Stimulated activated CD4-positive, alpha-beta T cell treated with anti-CD3 and anti-CD28 coated beads, Interleukin-12 subunit alpha, Interleukin-12 subunit beta, amount 100 ng/mL, for 48 hours (primary cell): ENCODE measurements around the gene SBF2.
A peak's percentile ranks its signal among the peaks of the same experiment; 100 is the strongest.

Experiments
- DNase-seq, 3 donors: peaks; one replicate each; pipeline ENCODE4 v3.0.0-alpha.2; 2020; ENCODE audit warnings: low read depth in 2 of 3, low spot score in 1 of 3

Gene SBF2

DNA sequence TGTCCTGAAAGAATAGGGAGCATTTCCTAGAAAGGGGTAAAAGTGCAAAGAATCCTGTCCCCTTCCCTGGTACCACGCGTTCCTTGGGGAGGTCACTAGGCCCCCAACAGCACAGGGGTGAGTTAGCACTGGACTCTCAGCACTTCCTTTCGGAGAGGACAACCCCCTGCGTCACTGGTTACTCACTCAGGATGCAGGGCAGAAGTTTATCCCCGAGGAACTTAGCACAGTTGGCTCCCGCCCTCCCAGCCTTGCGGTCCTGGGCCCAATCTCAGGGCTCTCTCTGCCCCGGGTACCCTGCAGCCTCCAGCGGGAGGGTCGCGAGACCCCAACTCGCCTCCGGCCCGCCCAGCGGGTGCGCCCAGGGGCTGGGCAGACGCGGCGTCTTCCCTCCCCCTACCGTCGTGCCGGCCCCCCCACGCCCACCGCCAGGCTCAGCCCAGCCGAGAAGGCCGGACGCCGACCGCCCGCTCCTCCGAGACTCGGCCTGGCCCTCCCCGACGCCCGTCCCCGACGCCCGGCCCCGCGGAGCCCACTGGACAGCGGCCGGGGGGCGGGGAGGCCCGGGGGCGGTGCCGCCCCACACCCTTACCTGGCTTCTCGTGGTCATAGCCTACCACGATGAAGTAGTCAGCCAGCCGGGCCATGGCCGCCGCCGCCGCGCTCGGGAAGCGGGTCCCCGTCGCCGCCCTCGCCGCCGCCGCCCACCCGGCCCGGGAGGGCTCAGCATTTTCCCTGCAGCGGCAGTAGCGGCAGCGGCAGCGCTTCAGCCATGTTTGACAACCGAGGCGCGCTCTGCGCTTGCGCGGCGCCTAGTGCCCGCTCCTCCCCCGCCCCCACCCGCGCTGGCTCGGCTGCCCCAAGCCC, at the start of gene SBF2:
Gene SBF2 (minus strand): TSS at position 797 of the 867 bp plus-strand sequence. CDS start 150 bp downstream, at position 647.
- peak in 2 of 3 donors; percentile 49 to 76 for DNase-seq

- no peak for DNase-seq
These were observed 44.3 kb upstream of the SBF2 start for GRCh38 chr11:10338287-10338686.

DNA sequence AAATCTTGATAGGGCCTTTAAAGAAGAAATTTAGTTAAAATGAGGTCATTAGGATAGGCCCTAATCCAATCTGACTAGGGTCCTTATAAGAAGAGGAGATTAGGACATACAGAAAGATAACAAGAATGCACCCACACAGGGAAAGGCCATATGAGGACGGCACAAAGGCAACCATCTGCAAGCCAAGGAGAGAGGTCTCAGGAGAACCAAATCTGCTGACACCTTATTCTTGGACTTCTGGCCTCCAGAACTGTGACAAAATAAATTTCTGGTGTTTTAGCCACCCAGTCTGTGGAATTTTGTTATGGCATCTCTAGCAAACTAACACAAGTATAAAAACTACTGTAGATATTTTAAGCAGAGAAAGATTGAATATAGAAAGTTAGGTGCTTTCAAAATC, 39.5 kb upstream of the SBF2 start:
- DNase-seq = no peak

- DNase-seq = no peak
These were observed 37.7 kb upstream of the SBF2 start for GRCh38 chr11:10331548-10332289.

GRCh38 chr11:10329935-10330334, 35.9 kb upstream of the SBF2 start:
- DNase-seq = no peak

- no peak for DNase-seq
These were observed 35.3 kb upstream of the SBF2 start for GRCh38 chr11:10329356-10329755.

DNA sequence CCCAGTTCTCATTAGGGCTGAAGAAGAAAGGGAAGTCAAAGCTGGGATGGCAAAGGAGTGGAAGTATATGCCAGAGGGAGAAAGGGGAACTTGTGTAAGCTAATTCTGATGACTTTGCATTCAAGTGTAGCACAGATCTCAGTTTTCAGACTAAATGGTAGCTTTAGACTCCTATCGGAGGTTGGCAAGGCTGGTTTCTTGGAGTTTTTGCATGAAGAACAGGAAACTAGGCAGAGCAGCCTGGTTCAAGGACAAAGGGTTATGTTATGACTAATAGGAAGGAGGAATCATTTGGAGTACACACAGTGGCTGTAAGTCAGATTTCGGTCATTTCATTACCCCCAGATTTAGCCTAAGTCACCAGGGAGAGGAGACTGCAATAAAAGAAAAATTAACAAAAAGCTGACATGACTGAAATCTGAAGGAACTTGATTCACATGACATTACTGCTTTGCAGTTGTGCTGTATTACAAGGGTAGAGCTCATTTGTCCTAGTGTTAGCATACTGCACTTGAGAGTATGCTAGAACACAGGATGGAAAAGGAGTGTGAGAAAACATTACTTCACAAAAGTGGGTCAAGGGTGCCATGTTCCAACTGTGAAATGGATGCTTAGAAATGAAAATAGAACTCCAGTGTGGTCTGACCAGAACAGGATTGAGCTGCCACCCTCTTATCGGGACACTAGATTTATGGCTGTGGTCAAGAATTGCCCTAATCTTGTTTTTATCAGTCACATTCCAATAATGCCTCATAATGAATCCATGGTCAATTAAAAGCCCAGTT, 34.5 kb upstream of the SBF2 start:
- no peak for DNase-seq

DNA sequence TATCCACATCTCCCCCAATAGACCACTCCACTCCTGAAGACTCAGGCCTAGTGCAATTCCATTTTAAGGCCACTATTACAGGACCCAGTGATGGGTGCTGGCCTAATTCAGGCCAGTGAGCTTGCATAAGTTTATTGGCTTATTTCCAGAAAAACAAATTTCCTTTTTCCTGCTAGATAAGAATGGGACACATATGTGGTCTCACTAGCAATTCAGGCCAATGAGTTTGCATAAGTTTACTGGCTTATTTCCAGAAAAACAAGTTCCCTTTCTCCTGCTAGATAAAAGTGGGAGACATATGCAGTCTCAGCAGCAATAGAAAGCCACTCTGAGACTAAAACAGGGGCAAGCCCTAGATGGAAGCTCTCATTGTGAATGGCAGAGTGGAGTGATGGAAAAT, 33.2 kb upstream of the SBF2 start:
- no peak for DNase-seq

- DNase-seq = no peak
These were observed 32.3 kb upstream of the SBF2 start for GRCh38 chr11:10326012-10326964.

DNA sequence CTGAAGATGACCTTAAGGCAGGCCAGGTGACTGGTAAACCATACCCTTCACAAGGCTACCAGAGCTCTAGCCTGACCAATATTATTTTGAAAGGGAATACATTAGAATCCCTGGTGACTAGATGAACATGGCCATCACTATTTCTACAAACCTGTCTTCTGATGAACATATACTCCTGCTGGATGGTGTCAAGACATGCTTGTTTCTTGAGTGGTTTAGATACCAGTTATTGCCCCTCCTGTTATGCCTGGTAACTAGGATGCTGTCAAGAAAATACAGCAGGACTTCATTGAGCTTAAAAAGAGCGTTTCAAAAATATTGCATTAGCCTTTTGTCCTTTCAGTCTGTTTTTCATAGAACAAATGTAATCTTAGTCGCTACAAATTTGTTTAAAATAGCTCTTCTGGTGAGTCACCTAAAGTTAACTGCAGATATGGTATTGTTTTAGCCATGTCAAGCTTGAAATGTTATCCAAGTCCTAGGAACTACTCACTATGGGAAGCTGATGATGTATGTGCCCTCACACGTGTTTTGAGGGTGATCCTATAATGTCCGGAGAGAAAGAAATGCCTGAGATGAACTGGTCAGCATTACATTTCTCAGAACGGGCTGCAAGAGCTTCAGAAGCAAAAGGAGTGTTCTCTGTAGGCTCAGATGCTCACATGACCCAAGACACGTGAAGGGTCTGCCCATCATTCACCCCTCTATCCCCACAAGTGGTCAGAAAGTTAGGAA, 31.4 kb upstream of the SBF2 start:
- no peak for DNase-seq

DNA sequence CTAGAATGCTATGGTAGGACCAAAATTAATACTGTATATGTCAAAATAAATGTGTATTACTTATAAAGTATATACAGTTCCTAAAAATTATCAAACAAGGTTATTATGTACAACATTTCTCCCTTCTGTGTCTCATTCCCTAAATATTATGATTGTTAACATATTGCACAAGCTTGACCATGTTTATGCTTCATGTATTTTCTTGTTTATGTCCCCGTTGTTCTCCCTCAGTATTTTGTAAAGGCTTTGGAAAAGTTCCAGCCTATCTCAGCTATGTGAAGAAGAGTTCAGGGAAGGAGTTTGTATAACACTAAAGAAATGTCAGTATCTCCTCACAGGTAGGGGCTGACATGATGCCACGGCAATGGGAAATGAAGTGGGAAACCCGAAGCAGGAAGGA, 30.5 kb upstream of the SBF2 start:
- no peak for DNase-seq

GRCh38 chr11:10323793-10324170, 29.8 kb upstream of the SBF2 start:
- DNase-seq = no peak

- peak in 2 of 3 donors; percentile 32 to 57 for DNase-seq
These were observed 29.1 kb upstream of the SBF2 start for GRCh38 chr11:10322830-10323792.

DNA sequence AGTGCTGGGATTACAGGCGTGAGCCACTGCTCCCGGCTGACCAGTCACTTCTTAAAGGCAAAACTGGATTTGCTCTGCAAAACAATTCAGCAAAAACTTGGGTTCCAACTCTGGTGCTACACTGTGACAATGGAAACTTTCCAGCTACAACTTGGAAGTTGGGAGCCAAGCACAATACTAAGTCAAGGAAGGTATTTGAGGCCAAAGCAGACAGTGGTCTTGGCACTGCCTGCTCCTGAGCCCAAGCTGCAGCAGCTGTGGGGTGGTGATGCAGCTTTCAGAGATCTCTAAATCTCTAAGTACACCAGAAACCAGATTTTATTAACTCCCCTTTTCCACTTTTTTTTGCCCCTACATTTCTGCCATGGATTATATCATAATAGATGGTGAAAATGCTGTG, 28.4 kb upstream of the SBF2 start:
- DNase-seq = no peak

DNA sequence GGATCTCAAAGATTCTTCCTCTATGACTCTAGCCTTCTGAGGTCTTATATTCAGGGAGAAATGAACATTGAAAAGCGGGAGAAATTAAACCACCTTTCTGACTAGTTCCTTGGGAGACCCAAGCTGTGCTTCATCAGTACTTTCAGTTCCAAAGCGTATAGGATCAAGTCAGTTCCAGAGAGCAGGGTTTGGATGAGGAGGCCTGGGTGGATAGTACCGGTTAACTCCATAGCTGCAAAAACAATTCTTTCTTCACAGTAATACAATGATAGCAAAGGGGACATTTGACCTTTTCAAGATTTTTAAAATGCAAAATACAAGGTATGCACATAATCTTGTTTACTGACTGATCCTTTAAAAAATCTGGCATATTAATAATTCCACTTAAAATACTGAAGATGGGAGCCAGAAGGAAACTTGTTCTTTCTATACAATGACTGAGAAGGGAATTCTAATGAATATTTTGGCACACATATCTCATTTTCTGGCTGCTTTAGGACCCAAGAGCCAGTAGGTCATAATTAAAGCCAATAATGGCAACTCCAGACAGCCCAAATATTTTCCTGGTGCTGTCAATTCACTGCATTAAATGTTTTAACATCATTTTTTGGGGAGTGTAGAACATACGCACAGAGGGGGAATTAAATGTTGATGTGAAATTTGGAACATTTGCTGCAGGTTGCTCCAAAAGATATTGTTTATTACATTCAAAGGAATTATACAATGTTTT, 26.9 kb upstream of the SBF2 start:
- no peak for DNase-seq

DNA sequence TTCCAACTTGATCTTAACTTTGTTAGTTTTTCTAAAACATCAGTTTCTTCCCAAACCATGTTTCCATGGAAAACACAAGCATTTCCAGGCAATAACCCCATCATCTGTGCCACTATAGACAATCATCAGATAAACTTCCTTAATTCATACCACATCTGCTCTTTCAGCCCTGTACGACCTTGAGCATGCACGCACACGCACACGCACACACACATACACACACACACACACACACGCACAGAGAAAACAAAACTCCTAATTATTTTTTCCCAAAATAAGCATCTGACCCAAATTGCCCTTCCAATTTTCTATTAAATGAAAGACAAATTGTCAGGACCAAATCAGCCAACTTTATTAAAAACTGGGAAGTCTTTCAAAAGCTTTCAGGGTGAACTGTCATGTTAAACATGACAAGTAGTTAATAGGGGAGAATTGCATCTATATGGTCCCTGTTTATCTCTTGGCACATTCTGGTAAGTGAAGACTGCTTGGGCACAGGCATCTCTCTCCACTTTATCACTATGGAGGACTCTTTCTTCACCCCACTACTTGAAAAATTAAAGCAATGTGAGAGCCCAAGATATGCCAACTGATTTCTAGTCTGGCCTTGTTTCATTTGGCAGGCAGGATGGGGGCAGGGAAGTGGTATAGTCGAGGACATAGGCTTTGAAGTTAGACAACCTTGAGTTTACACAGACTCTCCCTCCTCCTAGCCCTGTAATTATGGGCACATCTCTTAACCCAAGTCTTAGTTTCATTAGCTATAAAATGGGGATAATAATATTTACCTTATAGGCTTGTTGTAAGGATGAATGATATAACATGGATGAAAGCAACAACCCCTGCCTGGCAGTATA, 25.9 kb upstream of the SBF2 start:
- DNase-seq = no peak

GRCh38 chr11:10318527-10318802, 24.4 kb upstream of the SBF2 start:
- no peak for DNase-seq
